VCaP (cell line): Measurements from ENCODE around the gene MRGPRE.

Source experiments
- H3K27ac ChIP-seq: fragments of 450-650 bp; 2 replicates; pipeline ENCODE4 v1.5.1; 2017
- CTCF ChIP-seq: fragments of 450-650 bp; conservative IDR thresholded peaks from 2 replicates; pipeline ENCODE4 v1.5.1; 2017; ENCODE audit warnings: mild to moderate bottlenecking, moderate library complexity

MRGPRE gene

GRCh38 chr11:3207526-3208189 lies 24.6 kb downstream of the MRGPRE start:
- TF ChIP-seq CTCF = no peak
- H3K27ac ChIP-seq = no peak overlapping the region

DNA sequence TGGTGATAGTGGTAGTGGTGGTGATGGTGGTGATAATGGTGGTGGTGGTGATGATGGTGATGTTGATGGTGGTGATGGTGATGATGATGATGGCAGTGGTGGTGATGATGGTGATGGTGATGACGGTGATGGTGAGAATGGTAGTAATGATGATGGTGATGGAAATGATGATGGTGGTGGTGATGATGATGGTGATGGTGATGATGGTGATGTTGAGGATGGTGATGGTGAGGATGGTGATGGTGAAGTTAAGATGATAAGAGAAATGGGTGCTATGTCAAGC lies 25.4 kb downstream of the MRGPRE start:
- no peak overlapping the region for H3K27ac ChIP-seq
- TF ChIP-seq CTCF = no peak

DNA sequence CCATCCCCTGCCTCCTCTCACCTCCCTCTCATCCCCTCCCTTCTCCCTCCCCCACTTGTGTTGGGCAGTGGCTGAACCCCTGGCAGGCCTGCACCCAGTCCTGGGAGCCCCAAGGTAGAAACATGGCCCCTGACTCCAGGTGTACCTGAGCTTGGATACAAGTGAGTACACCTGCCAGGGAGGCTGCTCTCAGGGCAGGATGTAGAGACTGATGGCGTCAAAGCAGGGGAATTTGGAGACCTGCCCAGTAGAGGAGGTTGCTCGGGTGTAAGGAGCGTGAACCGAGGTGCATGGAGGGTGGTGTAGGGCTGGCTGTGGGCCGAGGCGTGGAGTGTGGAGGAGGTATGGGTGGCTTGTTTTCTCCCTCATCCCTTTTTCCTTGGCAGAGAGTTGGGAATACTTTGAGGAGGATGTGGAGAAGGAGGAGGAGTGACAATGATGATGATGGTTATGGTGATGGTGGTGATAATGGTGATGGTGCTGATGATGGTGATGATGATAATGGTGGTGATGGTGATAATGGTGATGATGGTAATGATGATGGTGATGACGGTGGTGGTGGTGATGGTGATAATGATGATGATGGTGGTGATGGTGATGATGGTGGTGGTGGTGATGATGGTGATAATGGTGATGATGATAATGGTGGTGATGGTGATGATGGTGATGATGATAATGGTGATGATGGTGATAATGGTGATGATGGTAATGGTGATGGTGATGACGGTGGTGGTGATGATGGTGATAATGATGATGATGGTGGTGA lies 25.9 kb downstream of the MRGPRE start:
- no peak overlapping the region for H3K27ac ChIP-seq
- no peak for TF ChIP-seq CTCF

- no peak overlapping the region for H3K27ac ChIP-seq
- TF ChIP-seq CTCF = no peak
Observed at GRCh38 chr11:3205261-3206155, 26.7 kb downstream of the MRGPRE start.

DNA sequence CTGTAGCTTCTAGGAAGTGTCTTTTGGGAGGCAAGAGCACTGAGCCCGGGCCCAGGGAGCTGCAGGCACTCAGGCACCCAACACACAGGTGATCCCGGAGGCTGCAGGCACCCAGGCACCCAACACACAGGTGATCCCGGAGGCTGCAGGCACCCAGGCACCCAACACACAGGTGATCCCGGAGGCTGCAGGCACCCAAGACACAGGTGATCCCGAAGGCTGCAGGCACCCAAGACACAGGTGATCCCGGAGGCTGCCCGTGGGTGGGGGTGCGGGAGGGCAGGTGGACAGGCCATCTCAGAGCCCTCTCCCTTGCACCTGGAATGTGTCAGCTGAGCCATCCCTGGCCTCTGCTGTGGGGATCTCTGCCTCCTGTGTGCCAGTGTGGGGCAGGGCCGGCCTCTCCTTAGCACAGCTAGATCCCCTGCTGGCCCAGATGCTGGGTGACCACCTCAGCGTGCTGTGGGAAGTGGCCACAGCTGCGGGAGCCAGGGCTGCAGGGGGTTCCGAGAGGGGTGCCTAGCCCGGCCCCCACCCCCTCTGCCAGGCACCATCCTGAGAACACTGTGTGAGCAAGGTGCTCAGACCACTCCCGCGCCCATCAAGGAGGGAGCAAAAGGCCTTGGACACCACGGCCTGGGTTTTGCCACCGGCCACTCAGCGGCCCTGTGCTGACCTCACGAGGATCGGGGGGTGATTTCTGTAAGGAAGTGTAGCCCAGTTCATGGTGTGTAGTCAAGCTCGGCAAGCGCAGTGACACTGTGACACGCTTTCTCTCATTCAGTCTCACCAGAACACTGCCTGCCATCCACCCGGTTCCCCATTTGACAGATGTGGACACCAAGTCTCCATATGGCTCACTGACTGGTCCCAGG lies 27.8 kb downstream of the MRGPRE start:
- no peak for TF ChIP-seq CTCF
- no peak overlapping the region for H3K27ac ChIP-seq

GRCh38 chr11:3203221-3204043 lies 28.8 kb downstream of the MRGPRE start:
- H3K27ac ChIP-seq = no peak overlapping the region
- TF ChIP-seq CTCF = peak; percentile 37
